Vagina (tissue), 2 donors: ENCODE results near the gene NINJ2.

Source experiments
- POLR2A ChIP-seq, 2 donors: fragments of 450-650 bp; IDR thresholded peaks; one replicate each; pipeline ENCODE4 v1.6.1; 2017; ENCODE audit warnings: antibody characterized with exemption in 2 of 2, mild to moderate bottlenecking in 2 of 2, moderate library complexity in 2 of 2
- POLR2AphosphoS5 ChIP-seq, 2 donors: sonication (generic); formaldehyde crosslinking; IDR thresholded peaks; one replicate each; pipeline ENCODE4 v1.9.0; 2017; ENCODE audit warnings: antibody characterized with exemption in 2 of 2, mild to moderate bottlenecking in 2 of 2, low read depth in 1 of 2; ENCODE audit not compliant: insufficient read depth in 1 of 2
- TF ChIP-seq, protein P1 (sequence below), 3 experiments: fragments of 450-650 bp in 2 of 3; fragments of 200-600 bp in 1 of 3; sonication (generic) in 1 of 3; IDR thresholded peaks; one replicate each; pipeline ENCODE4 v1.5.1; 2017 to 2019; ENCODE audit warnings: antibody characterized with exemption in 3 of 3, mild to moderate bottlenecking in 2 of 3, moderate library complexity in 2 of 3

DNA sequence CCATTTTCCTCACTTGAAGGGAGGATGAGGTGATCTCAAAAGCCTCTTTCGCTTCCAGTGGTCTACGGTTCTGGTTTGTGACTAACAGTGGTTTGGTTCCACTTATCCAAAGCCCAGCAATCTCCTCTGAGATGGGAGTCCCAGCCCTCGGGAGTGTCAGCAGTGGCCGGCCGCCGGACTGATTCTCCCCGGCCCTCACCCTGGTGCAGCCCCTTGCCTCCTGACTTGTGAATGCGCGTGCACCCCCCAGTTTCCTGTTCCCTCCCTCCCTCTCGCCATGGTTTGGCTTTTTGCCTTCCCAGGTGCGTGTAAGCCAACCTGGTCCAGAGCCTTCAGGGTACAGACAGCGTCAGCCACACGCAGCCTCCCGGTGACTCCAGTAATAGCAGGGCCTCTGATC lies 129.0 kb downstream of the NINJ2 start:
- TF ChIP-seq, protein P1, sequence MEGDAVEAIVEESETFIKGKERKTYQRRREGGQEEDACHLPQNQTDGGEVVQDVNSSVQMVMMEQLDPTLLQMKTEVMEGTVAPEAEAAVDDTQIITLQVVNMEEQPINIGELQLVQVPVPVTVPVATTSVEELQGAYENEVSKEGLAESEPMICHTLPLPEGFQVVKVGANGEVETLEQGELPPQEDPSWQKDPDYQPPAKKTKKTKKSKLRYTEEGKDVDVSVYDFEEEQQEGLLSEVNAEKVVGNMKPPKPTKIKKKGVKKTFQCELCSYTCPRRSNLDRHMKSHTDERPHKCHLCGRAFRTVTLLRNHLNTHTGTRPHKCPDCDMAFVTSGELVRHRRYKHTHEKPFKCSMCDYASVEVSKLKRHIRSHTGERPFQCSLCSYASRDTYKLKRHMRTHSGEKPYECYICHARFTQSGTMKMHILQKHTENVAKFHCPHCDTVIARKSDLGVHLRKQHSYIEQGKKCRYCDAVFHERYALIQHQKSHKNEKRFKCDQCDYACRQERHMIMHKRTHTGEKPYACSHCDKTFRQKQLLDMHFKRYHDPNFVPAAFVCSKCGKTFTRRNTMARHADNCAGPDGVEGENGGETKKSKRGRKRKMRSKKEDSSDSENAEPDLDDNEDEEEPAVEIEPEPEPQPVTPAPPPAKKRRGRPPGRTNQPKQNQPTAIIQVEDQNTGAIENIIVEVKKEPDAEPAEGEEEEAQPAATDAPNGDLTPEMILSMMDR (IDR thresholded peaks at IDR 0.05), result no peak
- no peak for TF ChIP-seq POLR2AphosphoS5 (IDR thresholded peaks at IDR 0.05; ENCODE audit: insufficient read depth in 1 of 2, low read depth in 1 of 2)
- TF ChIP-seq POLR2A (IDR thresholded peaks at IDR 0.05), result no peak
